Tibial nerve (tissue), 4 donors: ENCODE measurements around the gene ARID4B.

Experiments
- CTCF ChIP-seq, 5 experiments: fragments of 200-600 bp in 3 of 5; fragments of 450-650 bp in 2 of 5; sonication (generic) in 3 of 5; IDR thresholded peaks; one replicate each; pipeline ENCODE4 v1.5.1; 2016 to 2019; ENCODE audit warnings: antibody characterized with exemption in 5 of 5, mild to moderate bottlenecking in 3 of 5, moderate library complexity in 2 of 5
- EP300 ChIP-seq, 2 donors: sonication (generic); formaldehyde crosslinking; IDR thresholded peaks; one replicate each; pipeline ENCODE4 v1.6.1; 2017; ENCODE audit warnings: antibody characterized with exemption in 2 of 2, mild to moderate bottlenecking in 1 of 2

GRCh38 chr1:235368428-235368827 lies 40.4 kb upstream of the ARID4B start:
- TF ChIP-seq CTCF (IDR thresholded peaks at IDR 0.05) (no peak), EP300 (IDR thresholded peaks at IDR 0.05) (no peak)
